SJCRH30 (cell line): Measurements from ENCODE around the gene FBXW9. TPM values are rescaled to one million over a fixed set of nuclear protein-coding genes. Genes with fewer than 3 reads are reported as not detected.
"Not testable (repeated sequence)": the region's sequence is repeated elsewhere in the genome, so short reads cannot be mapped to it uniquely, and the experiment has no call there.

Experiments used
- DNase-seq, 2 experiments: peaks; one replicate each; pipeline ENCODE4 v3.0.0-alpha.2; 2015 to 2020
- H3K27ac ChIP-seq: fragments of 250-450 bp; sonication (Bioruptor Pico); 2 replicates; pipeline ENCODE4 v1.5.1; 2020; ENCODE audit warnings: mild to moderate bottlenecking, moderate library complexity
- H3K27me3 ChIP-seq: fragments of 250-450 bp; sonication (Bioruptor Pico); 2 replicates; pipeline ENCODE4 v1.5.1; 2020; ENCODE audit warnings: mild to moderate bottlenecking, moderate library complexity
- H3K36me3 ChIP-seq: fragments of 250-450 bp; sonication (Bioruptor Pico); 2 replicates; pipeline ENCODE4 v1.5.1; 2020; ENCODE audit warnings: mild to moderate bottlenecking, moderate library complexity
- H3K4me1 ChIP-seq: fragments of 250-450 bp; sonication (Bioruptor Pico); 2 replicates; pipeline ENCODE4 v1.5.1; 2020; ENCODE audit warnings: mild to moderate bottlenecking, moderate library complexity
- H3K4me3 ChIP-seq: fragments of 250-450 bp; sonication (Bioruptor Pico); 2 replicates; pipeline ENCODE4 v1.5.1; 2020; ENCODE audit warnings: mild to moderate bottlenecking, moderate library complexity
- H3K9me3 ChIP-seq: fragments of 250-450 bp; sonication (Bioruptor Pico); replicated peaks from 2 replicates; pipeline ENCODE4 v1.5.1; 2020; ENCODE audit warnings: mild to moderate bottlenecking, moderate library complexity
- total RNA-seq: library from RNA; depleted of rRNA; stranded (reverse); fragments of >200 nt; shearing (Covaris generic); gene quantifications from 2 replicates; pipeline ENCODE4 v1.2.3, GENCODE V29; 2014

The FBXW9 gene
- total RNA-seq, 1 experiment from 2014 or later: 8.3 TPM

- Histone ChIP-seq H3K36me3 (peaks cover 30% of the 10 kb centered on the region), H3K9me3 (no peaks in the 10 kb centered on the region), H3K4me3 (no peak overlapping the region), H3K27me3 (no peaks in the 10 kb centered on the region), H3K27ac (no peak overlapping the region), H3K4me1 (no peaks in the 10 kb centered on the region)
- peak; percentile 49 to 52 for DNase-seq
These were observed 31.8 kb downstream of the FBXW9 start for GRCh38 chr19:12664406-12665280.

GRCh38 chr19:12660980-12661379, 35.5 kb downstream of the FBXW9 start:
- no peaks in the 10 kb centered on the region; the same call in 1 of the 2 replicates for H3K9me3 ChIP-seq
- DNase-seq: no peak
- no peaks in the 10 kb centered on the region for H3K4me1 ChIP-seq
- no peak overlapping the region for H3K4me3 ChIP-seq
- H3K27me3 ChIP-seq: no peaks in the 10 kb centered on the region
- peaks cover 51% of the 10 kb centered on the region for H3K36me3 ChIP-seq
- H3K27ac ChIP-seq: no peak overlapping the region

- Histone ChIP-seq H3K9me3 (no peaks in the 10 kb centered on the region; the same call in 1 of the 2 replicates), H3K27me3 (no peaks in the 10 kb centered on the region), H3K36me3 (peaks cover 63% of the 10 kb centered on the region), H3K27ac (no peak overlapping the region), H3K4me3 (no peak overlapping the region), H3K4me1 (no peaks in the 10 kb centered on the region)
- DNase-seq: no peak
These were observed 38.5 kb downstream of the FBXW9 start for GRCh38 chr19:12657966-12658365.

- Histone ChIP-seq H3K9me3 (no peaks in the 10 kb centered on the region; the same call in 1 of the 2 replicates), H3K36me3 (peaks cover 55% of the 10 kb centered on the region)
- peak in 1 of 2 experiments; percentile 42 for DNase-seq
These were observed 39.4 kb downstream of the FBXW9 start for GRCh38 chr19:12656899-12657571.

GRCh38 chr19:12655546-12655945, 40.9 kb downstream of the FBXW9 start:
- no peak overlapping the region for H3K4me3 ChIP-seq
- no peaks in the 10 kb centered on the region; the same call in 1 of the 2 replicates for H3K9me3 ChIP-seq

More at GRCh38 chr19:12656899-12657571, 39.4 kb downstream of the FBXW9 start:
- no peaks in the 10 kb centered on the region for H3K27me3 ChIP-seq
- H3K4me3 ChIP-seq: no peak overlapping the region
- no peaks in the 10 kb centered on the region for H3K4me1 ChIP-seq
- H3K27ac ChIP-seq: no peak overlapping the region

GRCh38 chr19:12652219-12652618, 44.2 kb downstream of the FBXW9 start:
- Histone ChIP-seq H3K27me3 (no peaks in the 10 kb centered on the region), H3K27ac (no peak overlapping the region), H3K9me3 (peaks cover 4% of the 10 kb centered on the region), H3K4me1 (no peaks in the 10 kb centered on the region), H3K4me3 (no peak overlapping the region), H3K36me3 (peaks cover 26% of the 10 kb centered on the region)
- DNase-seq: no peak

More at GRCh38 chr19:12655546-12655945, 40.9 kb downstream of the FBXW9 start:
- Histone ChIP-seq H3K27me3 (no peaks in the 10 kb centered on the region), H3K27ac (no peak overlapping the region), H3K4me1 (no peaks in the 10 kb centered on the region), H3K36me3 (peaks cover 44% of the 10 kb centered on the region)
- no peak for DNase-seq

- Histone ChIP-seq H3K4me1 (no peaks in the 10 kb centered on the region), H3K36me3 (peaks cover 13% of the 10 kb centered on the region), H3K4me3 (no peak overlapping the region), H3K27me3 (no peaks in the 10 kb centered on the region), H3K27ac (no peak overlapping the region), H3K9me3 (peaks cover 4% of the 10 kb centered on the region)
- no peak for DNase-seq
These were observed 46.5 kb downstream of the FBXW9 start for GRCh38 chr19:12649941-12650340.

- no peaks in the 10 kb centered on the region for H3K27me3 ChIP-seq
- H3K4me1 ChIP-seq: no peaks in the 10 kb centered on the region
- H3K9me3 ChIP-seq: peaks cover 4% of the 10 kb centered on the region
- no peak for DNase-seq
- H3K4me3 ChIP-seq: no peak overlapping the region
- H3K27ac ChIP-seq: no peak overlapping the region
- 0 out of 2 replicates have a peak, but pooled peaks cover 2% of the 10 kb centered on the region for H3K36me3 ChIP-seq
These were observed 48.3 kb downstream of the FBXW9 start for GRCh38 chr19:12648088-12648487.

- 0 out of 2 replicates have a peak, but pooled peaks cover 2% of the 10 kb centered on the region for H3K36me3 ChIP-seq
- H3K27me3 ChIP-seq: no peaks in the 10 kb centered on the region
- peak in 1 of 2 experiments; percentile 33 for DNase-seq
- H3K27ac ChIP-seq: no peak overlapping the region
- H3K9me3 ChIP-seq: peaks cover 4% of the 10 kb centered on the region
- no peaks in the 10 kb centered on the region for H3K4me1 ChIP-seq
- H3K4me3 ChIP-seq: no peak overlapping the region
These were observed 48.9 kb downstream of the FBXW9 start for GRCh38 chr19:12647490-12648071.

- H3K36me3 ChIP-seq: 0 out of 2 replicates have a peak, but pooled peaks cover 2% of the 10 kb centered on the region
- no peak overlapping the region for H3K27ac ChIP-seq
- H3K4me1 ChIP-seq: no peaks in the 10 kb centered on the region
- no peak for DNase-seq
- no peak overlapping the region for H3K4me3 ChIP-seq
- peaks cover 4% of the 10 kb centered on the region for H3K9me3 ChIP-seq
- H3K27me3 ChIP-seq: no peaks in the 10 kb centered on the region
These were observed 49.4 kb downstream of the FBXW9 start for GRCh38 chr19:12647047-12647446.

- Histone ChIP-seq H3K4me3 (no peak overlapping the region), H3K36me3 (0 out of 2 replicates have a peak, but pooled peaks cover 2% of the 10 kb centered on the region), H3K27me3 (no peaks in the 10 kb centered on the region), H3K9me3 (peaks cover 4% of the 10 kb centered on the region), H3K4me1 (no peaks in the 10 kb centered on the region), H3K27ac (no peak overlapping the region)
- DNase-seq: no peak
These were observed 49.9 kb downstream of the FBXW9 start for GRCh38 chr19:12646551-12646950.

- not testable (repeated sequence) for H3K9me3 ChIP-seq, H3K4me1 ChIP-seq, H3K4me3 ChIP-seq, DNase-seq, H3K27ac ChIP-seq, H3K36me3 ChIP-seq, H3K27me3 ChIP-seq
These were observed 52.7 kb downstream of the FBXW9 start for GRCh38 chr19:12643716-12644115.

- peaks cover 5% of the 10 kb centered on the region; the same call in 1 of the 2 replicates for H3K9me3 ChIP-seq
- H3K27me3 ChIP-seq: no peaks in the 10 kb centered on the region
- H3K4me1 ChIP-seq: no peaks in the 10 kb centered on the region
- no peak overlapping the region for H3K27ac ChIP-seq
- H3K36me3 ChIP-seq: no peaks in the 10 kb centered on the region
- no peak for DNase-seq
- no peak overlapping the region for H3K4me3 ChIP-seq
These were observed 53.9 kb downstream of the FBXW9 start for GRCh38 chr19:12642506-12642905.

- no peaks in the 10 kb centered on the region for H3K27me3 ChIP-seq
- H3K4me3 ChIP-seq: no peak overlapping the region
- peaks cover 10% of the 10 kb centered on the region; the same call in 1 of the 2 replicates for H3K9me3 ChIP-seq
- no peak for DNase-seq
- no peak overlapping the region for H3K27ac ChIP-seq
- H3K36me3 ChIP-seq: no peaks in the 10 kb centered on the region
- H3K4me1 ChIP-seq: no peaks in the 10 kb centered on the region
These were observed 55.0 kb downstream of the FBXW9 start for GRCh38 chr19:12641456-12641855.
